ENCODE results near the gene DDX1. TPM values are rescaled to one million over a fixed set of nuclear protein-coding genes. Genes with fewer than 3 reads are reported as not detected.
"Not testable (repeated sequence)": the region's sequence is repeated elsewhere in the genome, so short reads cannot be mapped to it uniquely, and the experiment has no call there.

The DDX1 gene
- total RNA-seq, 4 donors from 2014 or later, result 41.6 to 78.6 (median 66.5) TPM

GRCh38 chr2:15675456-15676195, 84.0 kb downstream of the DDX1 start:
- Histone ChIP-seq H3K36me3 (no peaks in the 10 kb centered on the region), H3K4me3 (no peak overlapping the region), H3K9me3 (no peaks in the 10 kb centered on the region), H3K27me3 (no peaks in the 10 kb centered on the region), H3K4me1 (peaks cover 3 to 19% (median 5%) of the 10 kb centered on the region in 3 donors), H3K27ac (no peak overlapping the region)
- TF ChIP-seq CTCF (IDR thresholded peaks at IDR 0.05), result no peak
- no peak for TF ChIP-seq POLR2A (IDR thresholded peaks at IDR 0.05)
- intact Hi-C loops (cut with DNase I), result no loop called here
- no peak for DNase-seq
- 53 to 77% methylated on average over 3 to 6 of the region's 10 CpGs for whole genome bisulfite sequencing, 2 donors

DNA sequence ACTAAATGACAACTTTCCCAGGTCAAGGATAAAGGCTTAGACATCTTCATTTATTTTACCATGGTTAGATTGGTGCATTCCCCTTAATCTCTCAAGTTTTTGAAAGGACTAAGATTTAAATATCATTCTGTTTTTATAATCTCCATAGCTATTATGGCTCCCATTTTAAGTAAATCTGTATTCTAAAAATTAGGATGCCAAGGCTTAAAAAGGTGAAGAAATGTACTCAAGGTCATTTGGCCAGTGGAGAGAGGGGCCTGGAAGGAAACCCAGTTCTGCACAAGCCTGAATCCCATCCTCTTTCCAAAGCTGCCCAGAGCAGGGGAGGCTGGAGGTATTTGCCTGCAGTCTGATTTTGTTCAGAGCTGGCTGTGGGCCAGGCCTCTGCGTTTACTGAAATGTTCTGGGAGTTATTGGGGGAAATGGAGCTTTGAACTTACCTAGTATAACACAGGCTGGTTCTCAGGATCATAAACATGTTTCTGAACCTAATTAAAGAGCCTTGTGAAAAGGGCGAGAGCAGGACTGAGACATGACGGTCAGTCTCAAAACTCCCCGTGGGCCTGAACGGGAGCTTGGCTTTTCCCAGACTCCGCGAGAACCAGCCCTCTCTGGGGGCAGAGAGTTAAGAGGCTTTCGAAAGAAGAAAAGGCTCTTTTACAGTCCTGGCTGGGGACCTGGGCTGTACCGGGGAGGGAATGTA, 85.6 kb downstream of the DDX1 start:
- Histone ChIP-seq H3K4me1 (peaks cover 3 to 19% (median 5%) of the 10 kb centered on the region in 3 donors), H3K9me3 (no peaks in the 10 kb centered on the region), H3K27ac (no peak overlapping the region), H3K27me3 (no peaks in the 10 kb centered on the region), H3K4me3 (no peak overlapping the region), H3K36me3 (no peaks in the 10 kb centered on the region)
- WGBS, 2 donors, result 79 to 86% methylated on average over 4 to 9 of the region's 9 CpGs
- TF ChIP-seq CTCF (IDR thresholded peaks at IDR 0.05) (no peak), POLR2A (IDR thresholded peaks at IDR 0.05) (no peak)
- intact Hi-C loops (cut with DNase I), result no loop called here
- no peak for DNase-seq

DNA sequence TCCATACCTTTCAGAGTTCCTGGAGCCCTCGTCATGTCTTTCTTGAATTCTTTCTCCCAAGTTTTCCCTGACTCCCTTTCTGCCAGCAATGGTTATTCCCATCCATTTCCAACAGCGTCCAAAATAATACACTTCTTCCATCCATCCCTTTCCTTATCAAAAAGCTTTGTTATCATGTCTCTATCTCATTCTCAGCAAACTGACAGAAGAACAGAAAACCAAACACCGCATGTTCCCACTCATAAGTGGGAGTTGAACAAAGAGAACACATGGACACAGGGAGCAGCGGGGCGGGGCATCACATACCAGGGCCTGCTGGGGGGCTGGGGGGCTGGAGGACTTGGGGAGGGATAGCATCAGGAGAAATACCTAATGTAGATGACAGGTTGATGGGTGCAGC, 86.7 kb downstream of the DDX1 start:
- 75 to 76% methylated on average over 2 of the region's 5 CpGs for WGBS, 2 donors
- no peaks in the 10 kb centered on the region for H3K9me3 ChIP-seq
- no peaks in the 10 kb centered on the region for H3K36me3 ChIP-seq
- peaks cover 3 to 19% (median 5%) of the 10 kb centered on the region in 3 donors for H3K4me1 ChIP-seq
- intact Hi-C loops (cut with DNase I), result no loop called here
- no peaks in the 10 kb centered on the region for H3K27me3 ChIP-seq
- H3K27ac ChIP-seq, result no peak overlapping the region
- TF ChIP-seq POLR2A (IDR thresholded peaks at IDR 0.05) (no peak), CTCF (IDR thresholded peaks at IDR 0.05) (no peak)
- H3K4me3 ChIP-seq, result no peak overlapping the region
- no peak for DNase-seq

DNA sequence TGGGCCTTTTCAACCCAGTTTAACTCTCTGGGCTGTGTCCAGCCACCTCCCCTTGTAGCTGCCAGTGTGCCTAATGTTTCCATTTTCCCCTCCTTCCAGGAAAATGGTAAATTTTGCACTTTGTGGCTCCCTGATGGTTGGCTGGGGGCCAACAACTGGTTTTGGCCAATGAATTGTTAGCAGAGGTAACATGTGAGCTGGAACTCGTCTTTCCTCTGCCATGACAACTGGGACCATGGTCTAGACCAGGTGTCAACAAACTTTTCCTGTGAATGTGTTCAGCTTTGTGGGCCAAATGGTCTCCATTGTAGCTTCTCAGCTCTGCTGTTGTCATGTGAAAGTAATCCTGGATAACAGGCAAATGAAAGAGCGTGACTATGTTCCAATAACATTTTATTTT, 87.2 kb downstream of the DDX1 start:
- TF ChIP-seq POLR2A (IDR thresholded peaks at IDR 0.05) (no peak), CTCF (IDR thresholded peaks at IDR 0.05) (no peak)
- peaks cover 0 to 14% (median 3%) of the 10 kb centered on the region in 3 donors for H3K4me1 ChIP-seq
- no peaks in the 10 kb centered on the region for H3K27me3 ChIP-seq
- no peak for DNase-seq
- 88 to 90% methylated on average over 2 of the region's 2 CpGs for WGBS, 2 donors
- no peaks in the 10 kb centered on the region for H3K36me3 ChIP-seq
- no peak overlapping the region for H3K27ac ChIP-seq
- no peaks in the 10 kb centered on the region for H3K9me3 ChIP-seq
- H3K4me3 ChIP-seq, result no peak overlapping the region
- intact Hi-C loops (cut with DNase I), result no loop called here

DNA sequence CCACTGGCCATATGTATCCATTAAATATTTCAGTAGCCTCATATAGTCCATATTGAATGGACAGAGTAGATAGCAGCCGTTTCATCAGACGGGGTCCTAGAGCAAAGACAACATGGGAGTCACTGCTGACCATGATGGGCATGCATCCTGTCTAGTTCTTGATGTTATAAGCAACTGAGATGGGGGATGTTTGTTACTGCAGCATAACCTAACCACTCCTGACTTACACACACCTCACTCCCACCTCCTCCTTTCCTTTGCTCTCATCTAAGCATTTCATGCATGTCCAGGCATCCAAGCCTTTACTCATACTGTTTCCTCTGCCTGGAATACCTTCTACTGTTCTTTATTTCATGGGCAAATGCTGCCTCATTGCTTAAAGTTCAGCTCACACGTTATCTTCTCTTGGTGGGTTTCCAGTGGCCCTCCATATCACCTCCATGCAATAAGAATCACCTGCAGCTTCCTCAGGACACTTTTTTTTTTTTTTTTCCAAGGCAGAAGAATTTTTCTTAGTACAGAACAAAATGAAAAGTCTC, 87.8 kb downstream of the DDX1 start:
- no peaks in the 10 kb centered on the region for H3K27me3 ChIP-seq
- H3K4me3 ChIP-seq, result no peak overlapping the region
- WGBS, 2 donors, result 88 to 89% methylated on average over 3 of the region's 3 CpGs
- H3K36me3 ChIP-seq, result no peaks in the 10 kb centered on the region
- TF ChIP-seq POLR2A (IDR thresholded peaks at IDR 0.05) (no peak), CTCF (IDR thresholded peaks at IDR 0.05) (no peak)
- no peaks in the 10 kb centered on the region for H3K9me3 ChIP-seq
- H3K4me1 ChIP-seq, result peaks cover 0 to 9% (median 0%) of the 10 kb centered on the region in 3 donors
- intact Hi-C loops (cut with DNase I), result no loop called here
- no peak for DNase-seq
- no peak overlapping the region for H3K27ac ChIP-seq

DNA sequence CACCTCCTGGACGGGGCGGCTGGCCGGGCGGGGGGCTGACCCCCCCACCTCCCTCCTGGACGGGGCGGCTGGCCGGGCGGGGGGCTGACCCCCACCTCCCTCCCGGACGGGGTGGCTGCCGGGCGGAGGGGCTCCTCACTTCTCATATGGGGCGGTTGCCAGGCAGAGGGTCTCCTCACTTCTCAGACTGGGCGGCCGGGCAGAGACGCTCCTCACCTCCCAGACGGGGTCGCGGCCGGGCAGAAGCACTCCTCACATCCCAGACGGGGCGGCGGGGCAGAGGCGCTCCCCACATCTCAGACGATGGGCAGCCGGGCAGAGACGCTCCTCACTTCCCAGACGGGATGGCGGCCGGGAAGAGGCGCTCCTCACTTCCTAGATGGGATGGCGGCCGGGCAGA, 88.5 kb downstream of the DDX1 start:
- intact Hi-C loops (cut with DNase I); H3K4me1 ChIP-seq; H3K36me3 ChIP-seq; H3K27ac ChIP-seq; H3K4me3 ChIP-seq; H3K9me3 ChIP-seq; H3K27me3 ChIP-seq; DNase-seq: not testable (repeated sequence)
- WGBS, 2 donors, result no CpG with 5 or more reads among the region's 33 CpGs
